GM19351 (cell line): ENCODE results near the gene NCAPH2.

Source experiments
- ATAC-seq: cut with Tn5 transposase; IDR thresholded peaks from one replicate; pipeline ENCODE4 v1.9.1; 2021; ENCODE audit warnings: mild to moderate bottlenecking, moderate library complexity; ENCODE audit not compliant: unreplicated experiment

NCAPH2 gene

GRCh38 chr22:50568626-50569025 lies 60.6 kb downstream of the NCAPH2 start:
- ATAC-seq = no peak

GRCh38 chr22:50569041-50569459 lies 61.0 kb downstream of the NCAPH2 start:
- ATAC-seq = no peak

GRCh38 chr22:50569896-50570535 lies 62.0 kb downstream of the NCAPH2 start:
- no peak for ATAC-seq

- no peak for ATAC-seq
Observed at GRCh38 chr22:50570861-50571260, 62.8 kb downstream of the NCAPH2 start.

DNA sequence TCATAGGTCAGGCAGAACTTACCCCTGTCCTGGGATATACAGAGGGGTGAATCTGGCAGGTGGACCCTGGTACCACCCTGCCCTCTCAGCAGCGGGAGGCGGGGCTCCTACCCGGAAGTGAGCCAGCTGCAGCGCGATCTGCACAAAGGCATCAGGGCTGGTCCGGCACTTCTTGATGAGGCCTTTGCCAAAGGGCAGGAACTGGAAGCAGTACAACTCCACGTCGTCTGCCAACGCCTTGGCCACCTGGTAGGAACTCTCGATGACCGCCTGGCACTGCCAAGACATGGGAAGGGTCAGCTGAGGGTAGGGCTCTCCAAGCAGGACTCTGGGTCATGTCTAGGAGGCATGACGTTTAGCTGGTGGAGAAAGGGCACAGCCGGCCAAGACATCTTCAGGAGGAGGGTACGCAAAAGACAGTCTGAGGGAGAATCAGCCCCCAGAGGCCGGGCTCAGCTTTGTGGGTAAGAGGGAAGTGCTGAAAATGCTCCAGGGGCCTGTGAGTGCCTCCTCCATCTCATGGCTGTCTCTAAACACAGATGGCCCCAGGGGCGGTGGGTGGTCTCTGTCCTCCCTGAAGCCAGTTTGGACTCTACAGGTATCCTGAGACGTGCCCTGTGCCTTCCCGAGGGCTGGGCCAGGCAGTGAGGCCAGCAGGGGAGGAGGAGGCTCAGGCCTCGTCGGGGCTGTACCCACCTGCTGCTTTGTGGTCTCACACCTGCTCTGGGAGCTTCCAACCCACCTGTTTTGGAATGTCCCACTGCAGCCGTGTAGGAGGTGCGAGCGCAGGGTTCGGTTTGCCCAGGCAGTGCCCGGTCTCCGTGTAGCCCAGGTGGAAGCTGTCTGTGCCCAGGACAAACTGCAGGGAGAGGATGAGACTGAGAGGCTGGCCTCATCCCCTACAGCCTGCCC lies 63.5 kb downstream of the NCAPH2 start:
- no peak for ATAC-seq

DNA sequence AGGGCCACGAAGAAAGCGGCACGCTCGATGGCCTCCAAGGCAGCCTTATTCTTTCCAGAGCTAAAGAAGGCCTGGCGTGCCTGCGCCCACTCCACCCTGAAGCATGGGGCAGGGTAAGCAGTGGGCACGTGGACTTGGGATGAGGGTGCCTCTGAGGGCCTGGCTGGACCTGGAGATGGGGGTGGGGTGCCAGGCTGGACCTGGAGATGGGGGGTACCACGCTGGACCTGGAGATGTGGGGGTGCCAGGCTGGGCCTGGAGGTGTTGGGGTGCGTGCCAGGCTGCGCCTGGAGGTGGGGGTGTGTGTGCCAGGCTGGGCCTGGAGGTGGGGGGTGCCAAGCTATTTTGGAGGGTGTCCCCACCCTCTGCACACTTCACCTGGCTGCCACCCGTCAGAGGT lies 64.9 kb downstream of the NCAPH2 start:
- ATAC-seq = no peak

GRCh38 chr22:50573491-50574382 lies 65.7 kb downstream of the NCAPH2 start:
- no peak for ATAC-seq

- no peak for ATAC-seq
Observed at GRCh38 chr22:50574383-50574755, 66.3 kb downstream of the NCAPH2 start.
